GM11168 (cell line): ENCODE measurements around the gene C10orf71.

ENCODE experiments used
- in situ Hi-C: fragments of 300-500 bp; cut with MboI; formaldehyde crosslinking; loops from one replicate; pipeline ENCODE4 v1.12.0; 2022; ENCODE audit warnings: low sequenced_read_pairs; ENCODE audit not compliant: unreplicated experiment

C10orf71 gene, protein sequence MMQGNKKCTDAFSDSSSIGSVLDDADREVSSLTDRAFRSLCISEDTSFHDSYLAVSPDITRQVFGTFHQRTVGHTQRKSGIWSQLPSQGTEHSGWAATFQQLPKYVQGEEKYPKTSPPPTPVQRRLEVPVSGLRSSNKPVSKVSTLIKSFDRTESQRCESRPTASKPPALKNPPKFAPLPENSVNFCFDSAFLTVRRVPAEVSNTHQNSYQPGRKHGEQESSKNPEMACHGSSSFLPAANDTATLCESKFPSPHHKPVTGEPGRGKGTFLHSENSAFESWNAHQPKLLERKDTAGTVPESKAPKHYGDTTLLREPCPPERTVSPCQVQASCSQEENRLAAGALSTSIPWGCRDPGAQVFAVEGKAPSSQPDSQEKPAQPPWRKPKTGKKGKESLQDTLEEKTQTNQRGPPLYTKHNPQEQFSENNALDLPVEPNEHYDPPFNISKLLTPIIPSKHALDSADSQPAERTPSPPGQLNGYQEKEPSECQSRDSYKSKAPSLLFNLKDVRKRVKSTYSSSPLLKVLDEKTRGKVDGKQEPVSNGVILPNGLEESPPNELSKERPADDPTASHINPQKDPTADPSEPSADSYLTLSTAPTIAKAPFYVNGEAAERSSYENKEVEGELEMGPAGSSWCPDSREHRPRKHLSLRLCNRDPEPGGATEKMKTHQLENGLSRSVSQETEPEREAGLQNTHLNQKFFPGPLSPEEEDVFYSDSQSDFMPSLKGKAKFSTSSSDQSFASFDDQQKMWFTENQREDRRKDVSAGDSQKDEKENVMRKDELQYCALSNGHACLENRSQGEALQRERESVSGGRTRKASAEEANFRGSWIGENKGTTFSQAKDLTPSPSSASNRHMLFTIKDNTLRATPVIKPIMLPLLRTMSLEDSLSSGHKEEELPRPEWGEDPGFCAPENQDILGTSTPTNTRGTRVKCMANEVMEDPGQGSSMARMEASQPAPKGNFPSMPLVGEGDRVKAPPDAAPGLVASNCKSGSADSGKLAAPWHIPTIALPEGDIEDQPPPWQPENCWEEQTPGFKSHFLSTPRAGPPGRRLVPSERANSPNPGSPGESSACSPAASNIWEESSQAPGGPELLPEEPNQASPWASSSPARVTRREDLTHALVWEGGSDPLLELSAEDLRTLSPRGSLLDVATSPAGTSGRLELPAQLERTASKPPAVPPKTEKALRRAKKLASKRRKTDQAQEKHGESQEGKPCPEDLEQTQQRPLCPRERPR (N-terminal part only)

DNA sequence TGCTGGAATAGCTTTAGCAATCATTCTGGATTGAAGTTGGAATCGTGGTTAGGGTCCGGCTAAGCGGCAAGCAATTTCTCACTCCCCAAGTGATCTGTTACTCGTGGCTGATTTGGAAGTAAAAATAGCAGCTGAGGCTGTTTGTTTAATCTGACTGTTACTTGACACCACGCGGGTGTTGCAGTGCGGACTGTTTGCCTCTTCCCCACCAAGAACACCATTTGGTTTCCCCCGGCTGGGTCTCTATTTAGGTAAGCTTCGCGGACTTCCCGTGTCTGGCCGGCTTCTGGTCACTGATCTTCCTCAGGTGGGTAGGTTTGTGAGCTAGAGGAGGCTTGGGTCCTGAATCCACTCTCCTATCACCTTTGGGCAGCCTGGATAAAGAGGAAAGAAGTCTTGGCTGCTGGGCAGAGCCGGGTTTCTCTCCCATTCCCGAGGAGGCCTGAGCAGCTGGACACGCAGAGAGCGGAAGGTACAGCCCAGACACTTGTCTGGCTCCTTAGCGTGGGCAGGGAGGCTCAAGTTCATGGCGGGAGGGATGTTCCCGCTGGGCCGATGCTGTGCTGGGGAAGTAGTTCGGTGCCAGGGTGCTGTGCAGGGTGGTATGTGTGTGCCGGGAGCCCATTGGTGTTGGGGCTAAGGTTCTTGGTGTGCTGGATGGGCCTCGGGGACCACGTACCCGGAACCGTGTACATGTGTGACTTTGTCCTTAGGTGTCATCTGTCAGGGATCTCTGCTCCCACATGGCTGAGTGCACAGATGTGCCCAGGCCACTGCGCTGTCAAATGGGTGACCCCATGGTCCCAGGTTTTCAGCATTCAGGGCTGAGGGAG, at the start of gene C10orf71:
TSS of gene C10orf71 (plus strand) at position 188 of the 833 bp plus-strand sequence. CDS start 23,376 bp downstream, outside the sequence.
- in situ Hi-C loops, result no loop called here

DNA sequence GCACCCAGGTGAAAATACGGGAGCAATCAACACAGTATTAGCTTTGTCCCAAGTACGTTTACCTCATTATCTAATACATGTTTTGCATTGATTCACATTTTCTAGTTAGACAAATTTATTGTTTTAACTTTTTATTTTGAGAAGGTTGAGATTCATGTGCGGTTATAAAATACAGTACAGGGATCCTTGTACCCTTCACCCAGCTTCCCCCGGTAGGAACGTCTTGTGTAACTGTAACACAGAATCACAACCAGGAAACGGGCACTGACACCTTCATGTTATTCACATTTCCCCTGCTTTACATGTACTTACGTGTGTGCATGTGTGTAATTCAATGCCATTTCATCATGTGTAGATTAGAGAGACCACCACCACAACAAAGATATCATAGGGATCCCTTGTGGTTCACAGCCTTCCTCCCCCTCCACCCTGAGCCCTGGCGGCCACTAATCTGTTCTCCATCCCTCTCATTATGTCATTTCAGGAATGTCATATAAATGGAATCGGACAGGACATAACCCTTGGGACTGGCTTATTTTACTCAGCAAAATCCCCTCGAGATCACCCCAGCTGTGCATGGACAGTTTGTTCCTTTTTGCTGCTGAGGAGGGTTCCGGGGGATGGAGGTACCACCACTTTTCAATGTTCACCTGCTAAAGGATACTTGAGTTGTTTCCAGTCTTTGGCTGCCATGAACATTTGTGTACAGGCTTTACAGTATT, 46.5 kb upstream of the C10orf71 start:
- in situ Hi-C loops, result no loop called here

DNA sequence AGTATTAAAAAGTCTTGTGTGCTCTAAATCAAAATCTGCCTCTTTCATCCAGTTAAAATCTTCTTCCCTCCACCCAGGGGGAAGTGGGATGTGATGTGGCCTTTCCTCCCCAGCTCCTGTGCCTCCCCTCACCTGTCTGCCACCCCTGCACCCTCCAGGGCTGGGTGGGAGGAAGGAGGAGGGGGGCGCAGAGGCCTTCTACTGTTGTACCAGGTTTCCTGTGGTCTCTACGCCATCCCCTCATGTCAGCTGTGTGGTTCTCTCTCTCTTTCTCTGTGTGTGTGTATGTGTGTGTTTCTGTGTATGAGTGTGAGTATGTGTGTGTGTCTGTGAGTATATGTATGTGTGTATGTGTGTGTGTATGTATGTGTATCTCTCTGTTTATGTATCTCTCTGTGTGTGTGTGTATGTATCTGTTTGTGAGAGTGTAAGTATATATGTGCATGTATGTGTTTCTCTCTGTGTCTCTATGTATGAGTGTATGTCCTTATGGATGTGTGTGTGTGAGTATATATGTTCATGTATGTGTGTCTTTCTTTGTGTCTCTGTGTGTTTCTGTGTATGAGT, 45.5 kb upstream of the C10orf71 start:
- in situ Hi-C loops, result no loop called here

DNA sequence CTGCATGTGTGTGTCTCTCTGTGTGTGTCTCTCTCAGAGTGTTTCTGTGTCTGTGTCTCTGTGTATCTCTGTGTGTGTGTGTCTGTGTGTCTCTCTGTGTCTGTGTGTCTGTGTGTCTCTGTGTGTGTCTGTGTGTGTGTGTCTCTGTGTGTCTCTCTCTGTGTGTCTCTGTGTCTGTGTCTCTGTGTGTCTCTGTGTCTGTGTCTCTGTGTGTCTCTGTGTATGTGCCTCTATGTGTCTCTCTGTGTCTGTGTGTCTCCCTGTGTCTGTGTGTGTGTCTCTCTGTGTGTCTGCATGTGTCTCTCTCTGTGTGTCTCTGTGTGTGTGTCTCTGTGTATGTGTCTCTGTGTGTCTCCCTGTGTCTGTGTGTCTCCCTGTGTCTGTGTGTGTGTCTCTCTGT, 44.8 kb upstream of the C10orf71 start:
- in situ Hi-C loops, result no loop called here

DNA sequence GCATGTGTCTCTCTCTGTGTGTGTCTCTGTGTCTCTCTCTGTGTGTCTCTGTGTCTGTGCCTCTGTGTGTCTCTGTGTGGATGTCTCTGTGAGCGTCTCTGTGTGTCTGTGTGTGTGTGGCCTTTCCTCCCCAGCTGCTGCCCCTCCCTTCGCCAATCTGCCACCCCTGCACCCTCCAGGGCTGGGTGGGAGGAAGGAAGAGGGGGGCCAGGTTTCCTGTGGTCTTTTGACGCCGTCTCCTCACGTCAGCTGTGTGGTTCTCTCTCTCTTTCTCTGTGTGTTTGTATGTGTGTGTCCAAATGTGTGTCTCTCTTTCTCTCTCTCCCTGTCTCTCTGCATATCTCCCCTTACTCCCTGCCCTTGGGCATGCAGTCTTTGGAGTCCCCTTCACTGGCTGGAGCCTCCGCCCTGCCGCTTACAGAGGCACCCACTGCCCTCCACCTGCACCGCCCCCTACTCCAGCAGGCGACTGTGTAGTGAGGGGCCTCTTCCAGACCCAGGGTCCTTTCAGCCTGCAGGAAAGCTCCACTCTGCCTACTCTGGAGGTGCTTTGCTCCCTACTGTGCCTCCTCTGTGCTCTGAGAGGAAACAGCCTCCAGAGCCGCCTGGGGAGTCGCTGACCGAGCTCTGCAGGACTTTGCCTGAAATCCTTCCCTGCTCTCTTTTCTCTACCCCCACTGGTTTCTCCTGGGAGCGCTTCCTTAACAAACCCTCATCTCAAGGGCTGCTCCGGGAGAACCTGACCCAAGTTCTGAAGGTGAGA, 44.2 kb upstream of the C10orf71 start:
- in situ Hi-C loops, result no loop called here

DNA sequence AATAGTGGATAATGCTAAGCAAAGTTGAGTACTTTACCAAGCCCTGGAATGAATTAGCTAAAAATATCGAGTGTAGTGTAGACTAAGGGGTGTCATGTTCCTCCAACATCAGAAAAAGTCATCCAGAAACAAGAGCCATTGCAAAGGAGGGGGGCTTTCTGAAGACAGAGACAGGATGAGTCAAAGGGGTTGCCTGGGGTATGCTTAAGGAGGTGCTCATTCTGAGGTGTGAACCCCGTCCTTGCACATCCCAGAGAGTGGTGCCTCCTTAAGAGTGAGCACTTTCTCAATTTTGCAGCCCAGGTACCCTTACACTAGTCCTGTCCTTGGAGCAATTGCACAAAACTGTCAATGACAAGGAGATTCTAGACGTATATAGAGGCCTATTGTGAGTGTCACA, 43.1 kb upstream of the C10orf71 start:
- in situ Hi-C loops, result no loop called here

DNA sequence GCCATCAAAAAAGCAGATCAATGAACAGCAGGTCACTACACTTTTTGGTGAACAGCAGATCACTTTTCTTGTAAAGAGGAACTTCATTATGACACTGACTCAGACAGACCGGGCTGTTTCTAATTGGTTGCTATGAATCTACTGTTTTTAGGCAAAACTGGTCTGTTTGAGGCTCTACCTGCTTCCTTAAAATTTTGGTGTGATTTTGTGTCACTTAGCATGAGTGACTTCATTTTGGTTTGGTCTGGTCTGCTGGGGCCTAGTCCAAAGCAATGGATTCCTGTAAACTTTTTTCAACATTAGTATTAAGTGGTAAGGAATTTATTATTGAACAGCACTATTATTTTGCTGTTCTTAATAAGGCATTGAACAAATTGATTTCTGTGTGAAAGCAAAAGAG, 41.8 kb upstream of the C10orf71 start:
- in situ Hi-C loops, result no loop called here

DNA sequence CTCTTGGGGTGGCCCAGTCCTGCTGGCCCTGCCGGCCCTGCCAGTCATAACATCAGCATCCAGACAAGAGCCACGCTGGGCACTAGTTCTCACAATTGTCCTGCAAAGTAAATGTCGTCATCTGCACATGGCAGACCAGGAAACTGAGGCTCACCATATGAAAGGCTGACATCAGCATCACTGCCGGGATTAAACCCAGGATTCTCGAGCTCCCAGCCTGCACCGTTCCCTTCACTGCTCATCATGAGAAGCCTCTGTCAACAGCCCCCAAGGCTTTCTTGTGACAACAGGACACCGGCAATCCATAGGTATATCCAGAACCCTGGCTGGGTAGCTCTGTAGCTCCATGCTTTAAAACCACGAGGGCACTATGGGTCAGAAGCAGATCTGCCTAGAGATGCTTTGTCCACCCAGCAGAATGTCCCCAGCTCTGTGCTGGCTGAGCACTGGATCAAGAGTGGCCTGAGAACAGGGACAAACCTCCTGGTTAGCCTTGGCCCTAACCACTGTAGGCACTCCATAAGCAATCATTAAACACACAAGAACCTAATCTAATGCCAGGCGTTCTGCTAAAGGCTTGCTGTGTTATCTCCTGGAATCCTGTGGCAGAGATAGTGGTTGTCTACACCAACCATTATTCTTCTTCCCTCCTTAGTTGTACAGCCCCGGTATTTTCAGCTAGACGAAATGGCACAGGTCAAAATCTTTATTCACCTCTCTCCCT, 41.2 kb upstream of the C10orf71 start:
- in situ Hi-C loops, result no loop called here

DNA sequence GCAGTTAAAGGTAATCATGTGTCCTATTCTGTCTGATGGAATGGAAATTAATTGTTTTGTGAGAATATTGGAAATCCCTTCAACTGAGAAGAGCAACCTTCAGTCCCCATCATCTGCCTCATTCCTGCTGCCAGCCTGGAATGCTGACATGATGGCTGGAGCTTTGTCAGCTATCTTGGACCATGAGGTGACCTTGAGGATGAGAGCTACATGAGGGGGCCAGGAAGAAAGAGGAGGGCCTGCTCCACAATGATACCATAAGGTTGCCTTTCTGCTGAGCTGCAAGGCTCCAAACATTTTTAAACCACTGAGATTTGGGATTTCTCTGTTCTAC, 40.7 kb upstream of the C10orf71 start:
- in situ Hi-C loops, result no loop called here

DNA sequence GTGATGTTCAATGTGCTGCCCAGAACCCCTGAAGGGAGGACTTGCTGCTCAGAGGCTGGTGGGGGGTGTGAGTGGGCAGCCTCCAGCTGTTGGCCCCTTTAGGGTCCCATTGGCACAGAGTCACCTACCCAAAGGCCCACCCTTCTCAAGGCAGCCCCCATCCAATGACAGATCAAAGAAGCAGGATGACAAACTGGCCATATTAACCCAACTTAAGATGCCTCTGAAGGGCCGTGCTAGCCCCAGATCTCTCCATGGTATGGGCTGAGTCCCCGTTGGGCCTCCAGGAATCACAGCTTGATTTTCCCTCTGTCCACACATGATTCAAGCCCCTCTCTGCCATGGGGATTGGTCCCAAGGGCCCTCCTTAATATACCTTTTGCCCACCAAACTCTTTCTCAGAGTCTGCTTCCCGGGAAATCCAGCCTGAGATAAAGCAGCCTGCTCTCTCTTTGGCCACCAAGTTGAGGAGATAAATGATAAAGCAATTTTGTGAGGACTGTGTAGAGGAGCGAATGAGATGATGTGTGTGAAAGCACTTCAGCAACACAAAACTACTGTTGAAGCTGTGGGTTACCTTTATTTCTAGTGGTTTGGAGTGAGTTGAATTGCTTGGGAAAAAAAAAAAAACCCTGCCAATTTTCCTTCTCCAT, 38.2 kb upstream of the C10orf71 start:
- in situ Hi-C loops, result no loop called here

DNA sequence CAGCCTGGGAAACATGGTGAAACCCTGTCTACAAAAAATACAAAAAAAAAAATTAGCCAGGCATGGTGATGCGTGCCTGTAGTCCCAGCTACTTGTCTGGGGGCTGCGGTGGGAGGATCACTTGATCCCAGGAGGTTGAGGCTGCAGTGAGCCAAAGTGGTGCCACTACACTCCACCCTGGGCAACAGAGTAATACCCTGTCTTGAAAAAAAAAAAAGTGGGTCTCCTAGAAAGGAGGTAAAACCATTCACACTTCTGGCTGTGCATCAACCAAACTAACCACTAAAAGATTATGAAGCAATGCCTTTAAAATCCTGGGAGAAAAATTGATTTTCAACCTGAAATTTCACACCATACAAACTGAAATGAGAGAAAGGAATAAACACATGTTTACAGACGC, 35.4 kb upstream of the C10orf71 start:
- in situ Hi-C loops, result no loop called here

DNA sequence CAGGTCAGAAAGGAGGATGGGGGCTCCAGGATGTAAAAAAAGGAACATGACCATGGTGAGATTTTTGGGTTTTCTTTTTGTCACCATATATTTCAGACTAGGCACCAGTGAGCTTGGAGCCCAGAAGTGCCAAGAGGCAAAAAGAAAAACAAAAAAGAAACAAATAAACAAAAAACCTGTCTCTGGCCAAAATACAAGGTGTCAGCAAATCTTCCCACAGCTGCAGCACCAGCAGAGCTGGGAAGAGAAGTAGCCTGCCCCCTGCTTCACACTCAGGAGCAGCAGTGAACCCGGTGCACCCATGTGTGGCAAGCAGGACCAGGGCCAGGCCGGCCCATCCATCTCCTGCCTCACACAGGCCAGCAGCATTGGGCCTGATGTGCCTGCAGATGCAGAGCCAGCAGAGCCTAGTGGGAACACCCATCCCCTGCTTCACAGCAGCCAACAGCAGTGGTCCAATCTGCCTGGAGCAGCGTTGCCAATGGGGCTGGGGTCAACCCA, 34.7 kb upstream of the C10orf71 start:
- in situ Hi-C loops, result no loop called here

DNA sequence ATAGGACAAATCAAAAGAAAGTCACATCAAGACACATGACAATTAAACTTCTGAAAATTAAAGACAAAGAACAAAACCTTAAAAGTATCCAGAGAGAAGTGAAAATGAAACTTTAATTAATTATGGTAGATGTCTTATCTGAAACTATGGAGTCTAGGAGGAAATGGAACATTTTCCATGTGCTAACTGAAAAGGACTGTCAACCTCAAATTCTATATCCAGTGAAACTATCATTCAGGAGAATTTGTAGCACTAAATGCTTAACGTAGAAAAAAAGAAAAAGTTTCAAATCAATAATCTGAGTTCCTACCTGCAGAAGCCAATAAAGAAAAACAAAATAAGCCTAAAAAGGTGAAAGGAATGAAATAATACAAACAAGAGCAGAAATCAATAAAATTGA, 33.1 kb upstream of the C10orf71 start:
- in situ Hi-C loops, result no loop called here

DNA sequence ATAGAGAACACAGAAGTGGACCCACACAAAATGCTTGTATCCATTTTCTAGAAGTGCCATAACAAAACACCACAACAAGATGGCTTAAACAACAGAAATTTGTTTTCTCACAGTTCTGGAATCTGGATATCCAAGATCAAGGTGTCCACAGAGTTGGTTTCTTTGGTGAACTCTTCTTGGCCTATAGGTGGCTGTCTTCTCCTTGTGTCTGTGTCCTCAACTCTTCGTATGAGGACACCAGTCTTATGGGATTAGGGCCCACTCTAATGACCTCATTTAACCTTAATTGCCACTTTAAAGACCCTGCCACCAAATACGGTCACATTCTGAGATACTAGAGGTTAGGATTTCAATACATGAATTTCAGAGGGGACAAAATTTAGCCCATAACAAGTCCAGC, 30.8 kb upstream of the C10orf71 start:
- in situ Hi-C loops, result no loop called here

DNA sequence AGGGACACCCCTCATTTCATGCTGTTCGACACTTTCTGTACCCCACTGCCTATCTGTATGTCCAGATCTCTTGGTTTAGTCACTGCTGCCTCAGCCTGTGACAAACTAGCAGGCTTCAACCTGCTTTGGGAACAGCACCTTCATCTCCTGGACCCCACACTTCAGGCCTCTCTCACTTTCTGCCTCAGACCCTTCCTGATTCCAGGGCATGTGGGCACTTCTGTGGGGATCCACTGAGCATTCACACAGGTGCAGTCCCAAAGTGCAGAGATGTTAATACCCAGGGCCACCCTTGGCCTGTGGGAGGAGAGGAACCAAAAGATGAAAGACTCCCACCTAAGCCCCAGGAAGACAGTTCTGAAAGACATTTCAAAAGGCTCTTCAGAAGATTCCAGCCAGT, 29.4 kb upstream of the C10orf71 start:
- in situ Hi-C loops, result no loop called here

DNA sequence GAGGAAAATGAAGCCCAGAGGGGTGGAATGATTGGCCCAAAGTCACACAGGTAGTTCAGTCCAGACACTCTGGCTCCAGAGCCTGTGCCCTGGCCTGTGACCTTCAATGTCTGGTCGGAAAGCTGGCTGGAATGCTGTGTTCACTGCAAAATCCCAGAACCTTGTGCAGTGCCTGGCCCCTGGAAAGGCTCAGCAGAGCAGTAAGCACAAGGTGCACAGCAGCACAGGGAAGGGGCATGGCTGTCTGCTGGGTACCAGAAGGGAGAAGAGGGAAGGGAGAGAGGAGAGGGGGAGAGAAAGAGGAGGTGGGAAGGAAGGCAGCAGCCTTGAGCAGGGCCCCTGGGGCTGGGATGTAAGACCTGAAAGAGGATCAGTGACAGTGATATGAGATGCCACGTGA, 28.4 kb upstream of the C10orf71 start:
- in situ Hi-C loops, result no loop called here

DNA sequence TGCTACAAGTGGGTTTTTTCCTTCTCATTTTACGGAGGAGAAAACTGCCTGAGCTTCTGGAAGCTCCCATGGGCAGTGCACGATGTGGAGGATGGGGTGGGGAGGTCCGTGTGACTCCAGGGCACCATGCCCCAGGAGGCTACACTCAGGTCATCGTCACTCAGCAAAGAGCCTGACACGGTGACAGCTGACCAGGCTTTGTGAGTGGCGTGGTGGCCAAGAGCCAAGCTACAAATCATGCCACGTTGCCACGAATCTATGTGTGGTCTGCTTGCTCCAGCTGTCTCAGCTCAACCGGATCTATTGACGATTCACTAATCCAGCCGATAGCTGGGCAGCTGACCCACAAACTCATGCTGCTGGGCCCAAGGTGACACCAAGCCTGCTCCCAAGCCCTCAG, 27.6 kb upstream of the C10orf71 start:
- in situ Hi-C loops, result no loop called here
